Choroid plexus epithelial cell (primary cell): ENCODE results near the gene RITA1.

Source experiments
- DNase-seq: peaks from one replicate; pipeline ENCODE4 v3.0.0-alpha.2; 2010; ENCODE audit warnings: low read depth
- H3K4me3 ChIP-seq: 2 replicates; pipeline ENCODE4 v1.5.1; 2011; ENCODE audit warnings: low read depth, mild to moderate bottlenecking, control low read depth, low read length, moderate library complexity
- TF ChIP-seq, protein P1 (sequence below): conservative IDR thresholded peaks from 2 replicates; pipeline ENCODE4 v1.5.1; 2011; ENCODE audit warnings: low read depth, mild to moderate bottlenecking, control low read depth, inconsistent platforms, low read length, moderate library complexity

The RITA1 gene

DNA sequence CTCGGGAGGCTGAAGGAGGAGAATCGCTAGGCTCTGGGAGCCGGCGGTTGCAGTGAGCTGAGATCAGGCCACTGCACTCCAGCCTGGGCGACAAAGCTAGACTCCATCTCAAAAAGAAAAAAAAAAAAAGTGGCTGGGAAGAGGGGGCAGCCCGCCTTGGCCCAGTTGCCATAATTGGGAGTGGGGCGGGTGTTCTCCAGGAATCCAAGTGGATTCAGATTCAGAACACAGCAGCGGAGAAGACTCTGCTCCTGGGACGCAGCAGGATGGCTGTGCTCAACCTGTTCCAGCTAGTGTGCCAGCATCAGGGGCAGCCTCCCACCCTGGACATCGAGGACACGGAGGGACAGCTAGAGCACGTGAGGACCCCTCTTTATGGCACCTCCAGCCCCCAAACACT, 30.5 kb upstream of the RITA1 start:
- DNase-seq, result no peak
- H3K4me3 ChIP-seq, result no peak overlapping the region
- TF ChIP-seq, protein P1, sequence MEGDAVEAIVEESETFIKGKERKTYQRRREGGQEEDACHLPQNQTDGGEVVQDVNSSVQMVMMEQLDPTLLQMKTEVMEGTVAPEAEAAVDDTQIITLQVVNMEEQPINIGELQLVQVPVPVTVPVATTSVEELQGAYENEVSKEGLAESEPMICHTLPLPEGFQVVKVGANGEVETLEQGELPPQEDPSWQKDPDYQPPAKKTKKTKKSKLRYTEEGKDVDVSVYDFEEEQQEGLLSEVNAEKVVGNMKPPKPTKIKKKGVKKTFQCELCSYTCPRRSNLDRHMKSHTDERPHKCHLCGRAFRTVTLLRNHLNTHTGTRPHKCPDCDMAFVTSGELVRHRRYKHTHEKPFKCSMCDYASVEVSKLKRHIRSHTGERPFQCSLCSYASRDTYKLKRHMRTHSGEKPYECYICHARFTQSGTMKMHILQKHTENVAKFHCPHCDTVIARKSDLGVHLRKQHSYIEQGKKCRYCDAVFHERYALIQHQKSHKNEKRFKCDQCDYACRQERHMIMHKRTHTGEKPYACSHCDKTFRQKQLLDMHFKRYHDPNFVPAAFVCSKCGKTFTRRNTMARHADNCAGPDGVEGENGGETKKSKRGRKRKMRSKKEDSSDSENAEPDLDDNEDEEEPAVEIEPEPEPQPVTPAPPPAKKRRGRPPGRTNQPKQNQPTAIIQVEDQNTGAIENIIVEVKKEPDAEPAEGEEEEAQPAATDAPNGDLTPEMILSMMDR, result no peak

DNA sequence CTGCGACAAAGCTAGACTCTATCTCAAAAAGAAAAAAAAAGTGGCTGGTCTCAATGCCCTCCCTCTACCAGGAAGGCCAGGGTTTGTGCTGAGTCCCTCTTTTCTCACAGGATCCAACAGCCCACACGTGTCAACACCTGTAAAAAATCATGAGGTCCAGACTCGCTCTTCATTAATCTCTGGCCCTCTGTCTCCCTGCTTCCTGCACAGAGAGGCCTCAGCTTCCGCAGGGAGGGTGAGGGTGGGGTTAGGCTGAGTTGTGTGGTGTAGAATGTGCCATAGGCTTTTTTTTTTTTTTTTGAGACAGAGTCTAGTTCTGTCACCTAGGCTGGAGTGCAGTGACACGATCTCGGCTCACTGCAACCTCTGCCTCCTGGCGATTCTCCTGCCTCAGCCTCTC, 29.9 kb upstream of the RITA1 start:
- TF ChIP-seq, protein P1, result no peak
- no peak for DNase-seq

DNA sequence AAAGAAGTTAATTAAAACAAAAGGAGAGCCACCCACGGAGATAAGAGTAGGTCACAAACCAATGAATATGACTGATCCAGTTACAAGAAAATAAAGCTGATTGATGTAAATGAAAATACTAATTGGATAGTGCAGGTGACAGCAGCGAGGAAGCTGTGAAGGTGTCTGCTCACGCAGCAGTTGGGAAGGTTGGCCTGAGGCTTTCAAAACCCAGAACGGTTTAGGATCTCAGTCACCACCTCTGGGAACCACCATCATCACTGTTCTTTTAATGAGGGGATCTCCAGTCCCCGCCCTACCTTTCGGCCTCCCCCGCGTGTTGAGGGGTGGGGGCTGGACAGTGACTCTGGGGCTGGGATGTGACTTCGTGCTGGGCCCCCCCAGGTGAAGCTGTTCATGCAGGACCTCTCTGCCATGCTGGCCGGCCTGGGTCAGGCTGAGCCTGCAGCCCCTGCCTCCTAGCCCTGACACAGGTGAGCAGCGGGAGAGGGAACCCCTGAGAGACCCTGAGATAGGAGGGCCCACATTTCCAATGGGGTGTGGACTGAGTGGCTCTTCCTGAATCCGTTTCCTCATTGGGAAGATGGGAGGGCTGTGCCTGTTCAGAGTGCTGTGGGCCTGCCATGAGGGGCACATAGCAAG, 28.2 kb upstream of the RITA1 start:
- H3K4me3 ChIP-seq, result no peak overlapping the region
- no peak for DNase-seq
- TF ChIP-seq, protein P1, result no peak

More for the DNA sequence above, 29.9 kb upstream of the RITA1 start:
- H3K4me3 ChIP-seq, result no peak overlapping the region

DNA sequence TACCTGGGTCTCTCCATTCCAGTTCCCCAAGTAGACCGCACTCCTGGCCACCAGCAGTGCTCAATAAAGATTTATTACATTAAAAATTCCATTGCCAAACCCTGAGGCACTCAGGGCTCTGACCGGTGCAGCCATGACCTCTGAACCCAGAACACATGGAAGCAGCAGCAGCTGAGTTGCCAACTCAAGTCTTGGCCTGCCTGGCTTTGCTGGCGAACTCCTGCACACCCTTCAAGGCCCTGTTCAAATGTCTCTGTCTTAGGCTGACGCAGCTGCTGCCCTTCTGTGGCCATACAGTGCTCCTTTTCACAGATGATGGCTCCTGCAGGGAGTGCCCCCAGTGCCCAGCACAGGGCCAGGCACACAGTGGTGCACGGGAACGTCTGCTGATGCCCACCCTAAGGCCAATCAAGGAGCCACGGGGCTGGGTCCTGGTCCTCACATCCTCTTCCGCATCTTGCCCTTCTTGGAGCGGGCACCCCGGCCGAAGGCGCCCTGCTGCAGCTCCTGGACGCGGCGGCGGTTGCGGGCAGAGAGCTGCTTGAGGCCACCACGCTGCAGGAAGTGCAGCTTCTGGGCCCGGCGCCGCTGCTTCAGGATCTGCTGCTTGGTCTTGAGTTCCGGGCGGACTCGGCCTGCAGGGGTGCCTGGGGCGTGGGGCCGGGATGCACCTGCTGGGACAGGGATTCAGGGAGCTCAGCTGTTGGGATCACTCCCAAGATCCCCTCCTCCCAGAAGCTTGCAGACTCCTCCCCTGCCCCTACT, 26.9 kb upstream of the RITA1 start:
- TF ChIP-seq, protein P1, result no peak
- no peak for DNase-seq
- no peak overlapping the region for H3K4me3 ChIP-seq

DNA sequence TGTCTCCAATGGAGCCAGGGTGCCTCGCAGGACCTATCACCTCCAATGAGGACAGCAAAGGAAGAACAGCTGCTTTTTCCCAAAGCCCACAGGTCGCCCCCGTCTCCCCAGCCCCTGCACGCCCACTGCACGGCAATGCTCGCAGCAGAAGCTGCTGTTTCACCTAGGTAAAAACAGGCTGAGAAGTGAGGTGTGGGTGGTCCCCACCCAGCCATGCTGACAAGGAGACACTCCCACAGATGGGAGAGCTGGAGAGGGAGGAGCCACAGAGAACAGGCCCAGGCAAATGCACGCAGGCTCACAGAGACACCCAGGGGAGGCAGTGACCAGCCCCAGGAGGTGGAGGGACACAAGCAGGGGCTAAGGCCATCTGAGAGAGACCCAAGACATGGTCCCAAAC, 25.6 kb upstream of the RITA1 start:
- H3K4me3 ChIP-seq, result no peak overlapping the region
- DNase-seq, result no peak
- TF ChIP-seq, protein P1, result no peak

DNA sequence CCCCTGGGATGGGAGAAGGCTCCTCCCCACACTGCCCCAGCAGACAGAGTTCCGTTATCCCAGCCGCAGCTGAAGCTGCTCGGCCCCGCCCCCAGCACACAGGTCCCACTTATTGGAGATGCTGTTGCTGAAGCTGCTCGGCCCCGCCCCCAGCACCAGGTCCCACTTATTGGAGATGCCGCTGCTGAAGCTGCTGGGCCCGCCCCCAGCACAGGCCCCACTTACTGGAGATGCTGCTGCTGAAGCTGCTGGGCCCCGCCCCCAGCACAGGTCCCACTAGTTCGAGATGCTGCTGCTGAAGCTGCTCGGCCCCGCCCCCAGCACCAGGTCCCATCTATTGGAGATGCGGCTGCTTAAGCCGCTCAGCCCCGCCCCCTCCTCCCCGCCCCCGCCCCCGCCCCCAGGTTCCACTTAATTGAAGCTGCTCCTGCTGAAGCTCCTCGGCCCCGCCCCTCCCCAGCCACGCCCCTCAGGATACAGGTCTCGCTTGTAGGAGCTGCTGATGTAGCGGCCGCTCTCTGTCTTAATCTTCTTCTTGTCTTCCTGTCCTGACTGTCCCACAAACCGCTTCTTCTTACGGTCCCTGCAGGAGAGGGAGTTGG, 24.0 kb upstream of the RITA1 start:
- DNase-seq, result no peak
- TF ChIP-seq, protein P1, result no peak
- H3K4me3 ChIP-seq, result no peak overlapping the region
